GM21576 (cell line): ENCODE data around the gene ARSG.
A peak's percentile ranks its signal among the peaks of the same experiment; 100 is the strongest.

Source experiments
- ATAC-seq: cut with Tn5 transposase; IDR thresholded peaks from one replicate; pipeline ENCODE4 v1.9.1; 2021; ENCODE audit warnings: mild to moderate bottlenecking, moderate library complexity; ENCODE audit not compliant: unreplicated experiment

ARSG gene

DNA sequence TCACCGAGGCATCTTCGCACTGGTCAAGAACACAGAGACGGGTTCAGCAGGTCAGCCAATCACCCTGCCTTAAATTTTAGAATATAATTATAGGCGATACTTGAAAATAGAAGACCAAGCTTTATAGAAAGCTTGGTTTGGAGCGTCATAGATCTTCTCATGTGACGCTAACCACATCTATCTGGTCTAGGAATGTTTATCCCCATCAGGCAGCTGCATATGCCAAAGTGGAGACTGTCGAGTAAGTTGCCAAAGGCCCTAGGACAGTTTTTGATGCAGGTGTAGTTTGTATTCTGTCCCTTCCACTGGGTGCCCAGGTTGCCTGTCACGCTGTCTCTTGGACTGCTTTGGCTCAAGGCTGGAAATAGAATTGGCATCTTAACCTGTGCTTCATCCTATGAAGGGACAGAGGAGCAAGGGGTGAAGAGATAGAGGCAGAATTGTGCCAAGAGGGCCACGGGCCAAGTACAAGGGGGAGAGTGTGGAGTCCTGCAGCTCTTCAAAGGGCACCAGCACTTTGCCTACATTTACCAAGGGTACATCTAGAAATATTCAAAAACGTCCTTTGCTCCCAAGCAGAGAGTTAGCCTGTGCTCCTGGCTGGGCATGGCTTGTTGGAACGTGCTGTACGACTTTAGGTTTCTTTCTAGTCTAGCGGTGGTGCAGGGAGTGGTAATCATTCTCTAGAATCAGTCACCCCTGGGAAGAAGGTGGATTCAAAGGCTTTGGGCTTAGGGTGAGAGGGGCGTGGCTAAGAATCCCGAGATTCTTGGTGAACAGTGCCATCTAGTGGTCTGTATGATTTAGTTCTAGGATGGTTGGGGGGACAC is 171.3 kb downstream of the ARSG start:
- peak; percentile 31 for ATAC-seq

DNA sequence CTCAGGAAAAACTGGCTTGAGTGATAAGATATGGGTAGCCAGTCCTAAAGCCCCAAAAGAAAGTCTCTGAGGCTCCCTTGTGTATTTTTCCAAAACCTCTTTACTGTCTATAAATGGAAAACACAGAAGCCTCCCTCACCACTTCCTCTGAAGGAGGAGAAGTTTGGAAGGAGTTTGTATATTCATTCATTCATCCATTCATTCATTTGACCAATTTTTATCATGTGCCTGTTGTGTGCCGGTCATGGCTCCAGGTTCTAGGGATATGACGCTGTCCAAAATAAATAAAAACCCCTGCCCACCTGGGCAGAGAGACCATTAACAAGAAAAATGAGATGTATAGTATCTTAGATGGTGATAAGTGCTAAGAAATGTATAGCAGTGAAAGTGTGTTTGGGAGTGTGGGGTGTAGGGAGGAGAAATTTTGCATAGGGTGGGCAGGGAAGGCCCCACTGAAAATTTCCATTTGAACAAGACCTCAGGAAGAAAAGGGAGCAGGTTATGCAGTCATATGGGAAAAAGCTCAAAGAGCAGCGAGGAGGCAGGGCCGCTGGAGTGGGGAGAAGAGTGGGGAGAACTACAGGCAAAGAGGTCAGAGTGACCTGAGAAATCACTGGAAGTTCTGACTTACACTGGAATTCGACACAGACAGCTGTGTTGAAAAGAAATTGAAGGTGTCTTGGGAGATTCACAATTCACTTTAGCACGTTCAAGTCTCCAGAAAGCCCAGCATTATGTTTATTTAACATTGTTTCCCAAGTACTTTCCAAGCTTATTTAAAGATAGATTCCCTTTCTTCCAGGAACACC is 172.1 kb downstream of the ARSG start:
- ATAC-seq, result no peak

GRCh38 chr17:68468334-68468733 is 177.0 kb downstream of the ARSG start:
- no peak for ATAC-seq

- ATAC-seq, result no peak
Measured at GRCh38 chr17:68468788-68469187, 177.5 kb downstream of the ARSG start.
